Measurements from ENCODE around the gene ARL15.
A peak's percentile ranks its signal among the peaks of the same experiment; 100 is the strongest.

Gene ARL15

DNA sequence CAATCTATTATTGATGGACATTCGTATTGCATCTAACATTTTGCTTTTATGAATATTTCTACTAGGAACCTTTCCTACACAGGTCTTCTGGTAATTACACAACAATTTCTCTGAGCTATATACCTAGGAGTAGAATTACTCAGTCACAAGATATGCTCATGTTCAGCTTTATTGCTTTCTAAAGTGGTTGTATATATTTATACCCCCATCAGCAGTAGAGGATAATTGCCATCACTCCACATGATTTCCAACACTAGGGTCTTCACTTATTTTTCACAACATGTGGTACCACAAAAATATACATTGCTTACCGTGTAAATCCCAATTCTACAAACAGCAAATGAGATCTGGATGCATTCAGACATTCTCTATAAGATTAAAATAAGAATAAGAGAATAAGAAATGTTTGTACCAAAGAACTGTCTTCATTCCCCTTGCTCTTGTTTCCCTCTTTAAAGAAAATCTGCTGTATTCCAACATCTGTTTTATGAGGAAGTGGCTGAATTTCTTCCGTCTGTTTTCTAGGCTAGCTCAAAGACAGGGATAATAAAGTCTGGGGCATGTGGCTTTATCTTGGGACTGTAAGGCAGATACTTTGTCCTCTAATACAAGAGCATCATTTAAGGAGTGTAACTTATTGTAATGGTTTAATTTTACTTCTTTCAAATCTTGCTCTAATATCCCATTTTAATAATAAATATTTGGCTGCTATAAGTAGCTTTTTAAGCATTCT lies 28.2 kb downstream of the ARL15 start:
- DNase-seq, result no peak

DNA sequence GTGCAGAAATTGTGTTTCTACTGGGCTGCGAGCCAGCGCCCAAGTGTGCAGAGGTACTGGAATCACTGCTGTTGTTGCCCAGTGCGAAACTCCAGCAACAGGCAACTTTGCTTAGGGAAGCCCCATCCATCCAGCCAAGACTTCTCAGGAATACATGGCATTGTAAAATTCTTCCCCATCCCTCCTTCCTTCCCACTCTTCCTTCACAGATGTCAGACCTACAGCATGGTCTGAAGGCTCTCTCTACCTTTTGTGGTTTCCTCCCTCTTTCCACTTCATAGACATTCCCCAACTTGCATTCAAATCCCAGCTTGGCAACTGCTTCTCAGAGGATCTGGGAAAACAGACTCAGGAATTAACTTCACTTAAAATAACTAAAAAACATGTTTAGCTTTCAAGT lies 30.4 kb downstream of the ARL15 start:
- no peak for DNase-seq

DNA sequence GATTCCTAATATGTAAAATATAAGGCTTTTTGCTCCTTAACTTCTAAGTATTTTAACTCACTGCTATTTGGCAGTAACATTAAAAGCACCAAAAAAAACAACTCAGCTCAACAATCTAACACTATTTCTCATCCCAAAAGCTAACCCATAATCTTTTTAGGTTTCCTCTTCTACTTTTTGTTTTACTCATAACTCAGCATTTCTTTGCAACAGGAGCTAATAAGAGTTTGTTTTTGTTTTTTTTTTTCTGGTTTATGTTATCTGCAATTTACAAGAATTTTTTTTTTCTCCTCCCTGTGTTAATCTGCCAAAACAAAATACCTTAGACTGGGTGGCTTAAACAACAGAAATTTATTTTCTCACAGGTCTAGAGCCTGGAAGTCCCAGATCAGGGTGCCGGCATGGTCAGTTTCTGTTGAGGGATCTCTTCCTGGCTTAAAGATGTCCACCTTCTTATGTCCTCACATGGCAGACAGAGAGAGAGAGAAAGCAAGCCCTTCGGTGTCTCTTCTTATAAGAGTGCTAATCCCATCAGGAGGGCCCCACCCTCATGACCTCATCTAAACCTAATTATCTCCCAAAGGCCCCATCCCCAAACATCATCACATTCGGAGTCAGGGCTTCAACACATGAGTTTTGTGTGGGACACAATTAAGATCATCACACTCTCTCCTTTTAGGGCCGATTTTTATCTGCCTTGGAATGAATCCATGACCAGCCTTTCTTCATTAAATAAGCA lies 31.2 kb downstream of the ARL15 start:
- DNase-seq, result no peak

GRCh38 chr5:54278036-54278830 lies 32.1 kb downstream of the ARL15 start:
- no peak for DNase-seq

GRCh38 chr5:54276048-54276447 lies 34.3 kb downstream of the ARL15 start:
- DNase-seq, result no peak

DNA sequence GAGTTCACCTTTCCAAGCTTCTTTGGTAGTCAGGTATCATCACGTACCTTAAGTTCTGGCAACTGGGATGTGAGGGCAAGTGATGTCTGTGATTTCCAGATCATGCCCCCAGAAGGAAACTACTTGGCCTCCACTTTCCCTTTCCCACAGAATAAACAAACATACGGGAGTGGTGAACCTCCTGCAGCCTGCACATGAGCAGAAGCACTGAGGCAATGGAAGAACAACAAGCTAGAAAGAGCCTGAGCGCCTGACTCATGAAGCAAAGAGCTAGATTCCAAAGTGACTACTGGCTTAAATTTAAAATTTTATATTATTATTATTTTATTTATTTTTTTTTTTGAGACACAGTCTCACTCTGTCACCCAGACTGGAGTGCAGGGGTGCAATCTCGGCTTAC lies 35.0 kb downstream of the ARL15 start:
- DNase-seq, result no peak

GRCh38 chr5:54274944-54275343 lies 35.4 kb downstream of the ARL15 start:
- no peak for DNase-seq

- no peak for DNase-seq
These were observed 36.7 kb downstream of the ARL15 start for GRCh38 chr5:54273715-54274114.

DNA sequence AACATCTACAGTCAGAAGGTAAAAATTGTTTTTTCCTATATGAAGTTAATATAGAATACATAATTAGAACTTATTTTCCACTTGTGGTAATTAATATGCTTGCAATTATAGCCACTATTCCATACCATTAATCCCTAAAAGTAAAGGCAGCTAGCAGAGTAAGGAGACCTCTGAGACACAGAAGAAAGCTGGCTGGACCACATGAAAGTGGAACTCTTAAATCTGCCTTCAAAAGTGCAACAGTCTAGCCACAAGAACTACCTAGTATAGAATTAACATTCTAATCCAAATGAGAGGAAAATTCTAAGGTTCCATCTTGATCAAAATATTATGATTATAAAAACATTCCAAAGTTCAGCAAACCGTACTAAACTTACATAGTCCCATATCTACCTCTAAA lies 37.6 kb downstream of the ARL15 start:
- DNase-seq, result no peak

DNA sequence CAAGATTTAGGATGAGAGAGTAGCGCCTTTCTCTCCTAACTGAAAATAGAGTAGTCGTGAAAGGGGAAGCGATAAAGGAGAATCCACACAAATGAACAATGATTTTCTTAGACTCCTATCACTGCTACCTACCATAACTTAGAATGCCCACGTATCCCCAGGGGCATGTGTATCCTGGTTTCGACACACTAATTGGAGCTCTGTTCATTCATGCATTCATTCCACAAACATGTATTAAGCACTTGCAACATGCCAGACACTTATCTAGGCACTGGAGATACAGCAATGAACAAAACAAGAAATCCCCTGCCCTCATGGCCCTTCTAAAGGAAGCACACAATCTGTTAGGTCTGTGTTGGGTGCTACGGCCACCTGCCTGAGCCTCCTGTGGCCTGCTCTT lies 40.0 kb downstream of the ARL15 start:
- DNase-seq, result no peak

DNA sequence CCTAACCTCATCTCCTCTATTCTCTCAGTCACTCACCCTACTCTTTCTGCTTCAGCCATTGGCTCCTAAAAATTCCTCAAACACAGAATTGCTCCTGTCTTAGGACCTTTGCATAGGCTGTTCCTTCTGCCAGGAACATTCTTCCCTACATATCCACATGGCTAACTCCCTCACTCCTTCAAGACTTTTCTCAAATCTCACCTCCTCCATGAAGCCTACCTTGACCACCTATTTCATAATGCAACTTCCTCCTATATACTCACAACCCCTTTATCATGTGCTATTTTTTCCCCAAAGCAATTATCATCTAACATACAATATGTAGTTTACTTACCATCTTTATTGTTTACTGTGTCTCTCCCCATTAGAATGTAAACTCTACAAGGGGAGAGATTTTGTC lies 45.8 kb downstream of the ARL15 start:
- DNase-seq, result no peak

DNA sequence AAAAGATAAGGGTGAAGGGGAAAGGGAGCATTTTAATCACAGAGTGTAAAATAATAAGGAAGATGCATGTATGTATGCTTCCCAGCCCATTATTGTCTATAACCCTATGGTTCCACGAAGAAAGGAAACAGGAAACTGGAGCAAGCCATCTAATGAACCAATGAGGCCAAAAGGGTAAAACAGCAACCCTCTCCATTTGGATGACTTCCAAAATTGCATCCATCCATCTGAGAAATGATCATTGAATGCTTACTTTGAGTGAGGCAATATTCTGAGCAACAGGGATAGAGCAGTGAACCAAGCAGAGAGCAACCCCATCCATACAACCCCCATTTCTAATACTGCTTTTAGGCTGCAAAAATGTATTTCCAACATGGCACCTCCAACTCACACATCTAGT lies 46.9 kb downstream of the ARL15 start:
- DNase-seq, result no peak

GRCh38 chr5:54261596-54261995 lies 48.8 kb downstream of the ARL15 start:
- DNase-seq, result no peak

DNA sequence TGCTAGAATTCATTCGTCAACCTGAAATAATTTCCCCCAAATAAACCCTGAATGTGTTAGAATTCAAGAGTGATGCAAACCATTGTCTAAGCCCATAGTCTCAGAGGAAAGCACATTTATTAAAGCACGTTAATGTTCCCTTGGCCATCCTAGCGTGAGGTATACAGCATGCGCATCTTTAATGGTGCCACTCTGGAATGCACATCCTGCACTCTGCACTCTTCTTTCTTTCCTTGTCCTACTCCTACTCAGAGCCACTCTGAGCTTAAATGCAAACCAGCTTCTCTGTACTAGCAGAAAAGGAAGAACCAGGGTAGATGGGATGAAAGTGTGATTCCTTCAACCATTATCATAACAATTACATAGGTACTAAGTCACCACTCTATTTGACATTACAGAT lies 50.4 kb downstream of the ARL15 start:
- no peak for DNase-seq

DNA sequence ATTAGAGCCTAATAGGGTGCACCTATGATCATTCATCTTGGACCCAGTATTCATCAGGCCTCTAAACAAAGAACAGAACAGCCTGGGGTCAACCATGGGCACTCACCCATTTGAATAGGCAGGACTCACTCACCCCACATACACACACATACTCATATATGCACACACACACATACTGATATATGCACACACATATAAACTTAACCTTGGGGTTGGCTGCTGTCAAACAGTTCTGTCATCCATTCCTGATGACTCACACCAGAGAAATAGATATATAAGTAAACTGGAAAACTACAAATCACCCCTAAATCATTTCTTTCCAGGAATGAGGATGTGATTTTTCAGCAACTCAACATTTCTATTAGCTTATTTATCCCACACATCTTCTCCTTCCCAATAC lies 51.3 kb downstream of the ARL15 start:
- no peak for DNase-seq

DNA sequence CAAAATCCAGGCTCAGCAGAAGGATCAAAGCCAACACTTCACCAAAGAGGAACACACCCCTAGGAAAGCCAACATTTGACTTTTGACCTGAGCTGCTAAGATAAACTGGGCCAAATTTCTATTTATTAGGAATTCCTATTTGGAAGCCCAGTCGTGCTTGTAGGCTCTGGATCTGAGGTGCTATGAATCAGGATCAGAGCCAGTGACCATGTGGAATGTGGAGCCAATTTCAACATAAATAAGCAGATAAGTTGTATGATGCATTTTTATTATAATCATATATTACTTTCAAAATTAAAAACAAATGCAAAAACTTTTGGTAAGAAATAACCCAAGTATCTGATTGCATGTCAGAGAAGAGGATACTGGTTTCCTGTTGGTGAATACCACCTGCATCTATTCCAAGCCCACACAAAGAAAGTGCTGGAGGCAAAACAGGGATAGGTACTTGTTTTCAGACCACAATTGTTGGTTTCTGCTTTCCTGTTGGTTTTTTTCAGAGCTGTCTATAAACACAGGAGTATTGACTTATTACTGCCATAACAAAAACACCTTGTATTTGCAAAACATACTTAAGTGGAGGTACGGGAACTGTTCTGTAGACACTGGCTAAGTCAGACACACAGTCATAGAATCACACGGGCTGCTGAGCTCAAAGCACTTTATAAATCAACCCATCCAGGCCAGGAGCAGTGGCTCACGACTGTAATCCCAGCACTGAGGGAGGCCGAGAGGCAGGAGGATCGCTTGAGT lies 52.8 kb downstream of the ARL15 start:
- no peak for DNase-seq

- DNase-seq, result no peak
These were observed 55.7 kb downstream of the ARL15 start for GRCh38 chr5:54254482-54255198.

DNA sequence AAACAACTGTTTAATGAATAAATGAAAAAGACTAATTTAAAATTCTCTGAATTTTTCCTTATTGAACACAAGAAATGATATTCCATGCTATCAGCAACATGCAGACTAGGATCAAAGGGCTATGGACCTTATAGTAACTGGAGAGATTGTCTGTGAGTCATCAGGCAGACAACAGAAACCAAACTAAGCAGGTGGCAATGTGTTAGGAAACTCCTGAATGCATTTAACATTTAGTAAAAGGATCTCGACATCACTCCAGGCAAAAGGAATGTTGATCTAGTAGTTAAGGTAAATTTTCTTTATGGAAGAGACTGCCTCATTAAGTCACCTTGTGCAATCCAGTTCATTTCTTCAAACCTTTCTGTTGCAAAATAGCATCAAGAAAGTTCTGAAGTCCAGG lies 58.4 kb downstream of the ARL15 start:
- no peak for DNase-seq

DNA sequence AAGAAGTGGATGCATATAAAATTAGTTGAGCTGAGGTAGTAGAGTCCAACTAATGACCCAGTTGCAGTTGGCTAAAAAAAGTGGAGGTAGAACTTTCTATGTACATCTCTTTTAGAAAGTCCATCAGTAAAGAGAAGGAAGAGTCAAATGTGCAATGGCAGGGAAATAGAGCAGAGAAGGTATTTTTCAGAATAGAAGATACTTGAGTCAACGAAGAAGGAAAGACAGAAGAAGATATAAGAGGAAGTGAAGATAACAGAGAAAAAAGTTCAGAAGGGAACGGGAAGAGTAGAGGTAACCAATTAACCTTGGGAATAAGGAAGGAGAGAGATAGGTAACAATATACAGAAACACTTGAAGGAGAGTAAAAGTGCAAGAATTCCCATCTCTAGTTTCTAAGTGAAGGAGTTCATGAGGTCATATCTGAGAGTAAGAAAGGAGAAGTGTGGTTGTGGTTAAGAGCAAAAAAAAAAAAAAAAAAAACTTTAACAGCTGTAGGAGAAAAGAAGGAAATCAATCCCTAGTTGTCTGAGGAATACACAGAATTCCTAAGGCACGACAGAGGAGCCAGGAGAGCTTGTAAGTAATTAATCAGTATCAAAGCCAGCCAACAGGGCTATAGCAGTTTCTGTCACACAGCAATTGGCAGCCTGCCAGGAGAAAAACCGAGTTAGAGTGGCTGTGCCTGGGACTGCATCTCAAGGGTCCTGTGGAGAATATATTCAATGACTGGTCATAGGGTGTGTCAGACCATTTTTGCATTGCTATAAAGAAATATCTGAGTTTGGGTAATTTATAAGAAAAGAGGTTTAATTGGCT lies 61.0 kb downstream of the ARL15 start:
- peak; percentile 58 for DNase-seq

DNA sequence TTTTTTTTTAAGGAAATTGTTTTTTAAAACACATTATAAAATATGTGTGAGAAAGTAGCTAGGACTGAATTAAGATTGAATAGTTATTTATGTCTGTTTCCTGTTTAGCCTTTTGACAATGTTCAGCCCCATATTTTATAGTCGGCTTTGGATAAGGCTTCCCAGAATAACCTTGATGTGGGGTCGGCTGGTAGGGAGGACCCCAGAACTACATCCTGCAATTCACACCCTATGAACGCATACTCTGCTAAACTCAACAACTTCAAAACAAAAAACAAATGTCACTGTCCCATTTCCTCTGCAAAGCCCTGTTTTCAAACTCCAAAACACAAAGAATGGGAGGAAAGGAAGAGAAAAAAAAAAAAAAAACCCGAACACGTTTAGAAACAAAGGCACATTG lies 63.1 kb downstream of the ARL15 start:
- DNase-seq, result no peak

DNA sequence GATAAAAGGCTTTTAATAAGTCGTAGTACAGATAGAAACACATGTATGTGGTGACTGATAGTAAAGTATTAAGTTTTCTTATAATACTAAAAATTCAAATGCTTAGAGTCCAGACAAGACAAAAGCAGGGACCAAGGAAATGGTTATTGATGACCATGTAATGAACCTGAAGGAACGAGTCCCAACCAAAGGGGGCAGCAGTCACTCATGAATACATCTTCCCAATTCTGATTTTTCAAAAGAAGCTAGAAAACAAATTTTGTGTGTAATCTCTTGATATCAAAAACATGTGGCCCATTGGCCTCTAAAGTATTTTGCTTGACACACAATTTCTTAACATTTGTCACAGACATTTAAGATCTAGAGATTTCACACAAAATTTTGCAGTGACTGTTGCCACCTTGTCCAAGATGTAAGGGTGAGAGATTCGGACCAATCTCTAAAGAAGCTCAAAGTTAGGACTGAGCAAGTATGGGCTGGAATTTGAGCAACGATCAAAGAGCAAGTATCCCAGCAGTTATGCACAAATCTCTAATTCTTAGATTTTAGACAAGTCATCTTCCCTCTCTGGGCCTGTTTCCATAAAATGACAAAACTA lies 66.8 kb downstream of the ARL15 start:
- peak; percentile 4 for DNase-seq

Measured in NCI-H2171 (cell line).